Ishikawa (cell line): Measurements from ENCODE around the gene OTULINL.

Experiments used
- CEBPB ChIP-seq: IDR thresholded peaks from 2 replicates; pipeline ENCODE4 v1.6.1; 2012
- CREB1 ChIP-seq: IDR thresholded peaks from 2 replicates; pipeline ENCODE4 v1.6.1; 2012; ENCODE audit warnings: low read depth
- EP300 ChIP-seq: IDR thresholded peaks from 2 replicates; pipeline ENCODE4 v1.6.1; 2012; ENCODE audit warnings: borderline replicate concordance
- NFIC ChIP-seq: IDR thresholded peaks from 2 replicates; pipeline ENCODE4 v1.6.1; 2012
- REST ChIP-seq: IDR thresholded peaks from 2 replicates; pipeline ENCODE4 v1.6.1; 2012; ENCODE audit warnings: low read depth, mild to moderate bottlenecking
- TAF1 ChIP-seq: IDR thresholded peaks from 2 replicates; pipeline ENCODE4 v1.6.1; 2012; ENCODE audit warnings: low read depth, mild to moderate bottlenecking
- TEAD4 ChIP-seq: IDR thresholded peaks from 2 replicates; pipeline ENCODE4 v1.6.1; 2012
- USF1 ChIP-seq: IDR thresholded peaks from 2 replicates; pipeline ENCODE4 v1.6.1; 2012
- YY1 ChIP-seq: IDR thresholded peaks from 2 replicates; pipeline ENCODE4 v1.6.1; 2012; ENCODE audit warnings: low read depth
- ZBTB7A ChIP-seq: IDR thresholded peaks from 2 replicates; pipeline ENCODE4 v1.6.1; 2012; ENCODE audit warnings: low read depth

- TF ChIP-seq TAF1 (no peak), CEBPB (no peak), EP300 (no peak), TEAD4 (no peak), REST (no peak), CREB1 (no peak), NFIC (no peak), YY1 (no peak), ZBTB7A (no peak), USF1 (no peak)
These were observed 36.3 kb upstream of the OTULINL start for GRCh38 chr5:14545308-14545707.
